RWPE2 (cell line): ENCODE results near the gene SORCS1.
A peak's percentile ranks its signal among the peaks of the same experiment; 100 is the strongest.

Experiments used
- ATAC-seq: fragments of 200-7000 bp; cut with Tn5 transposase; 3 replicates; pipeline ENCODE4 v1.9.1; 2021; ENCODE audit warnings: low read depth
- DNase-seq: peaks from one replicate; pipeline ENCODE4 v3.0.0-alpha.2; 2020; ENCODE audit warnings: low spot score
- H3K27ac ChIP-seq: fragments of 450-650 bp; 2 replicates; pipeline ENCODE4 v1.5.1; 2017; ENCODE audit warnings: mild to moderate bottlenecking; ENCODE audit not compliant: poor library complexity, severe bottlenecking
- H3K27me3 ChIP-seq: fragments of 250-450 bp; sonication (Bioruptor Pico); 2 replicates; pipeline ENCODE4 v1.5.1; 2021; ENCODE audit warnings: mild to moderate bottlenecking, moderate library complexity; ENCODE audit not compliant: insufficient read depth, poor library complexity, severe bottlenecking
- H3K36me3 ChIP-seq: fragments of 250-450 bp; sonication (Bioruptor Pico); 2 replicates; pipeline ENCODE4 v1.5.1; 2020; ENCODE audit warnings: low read depth, mild to moderate bottlenecking, moderate library complexity
- H3K4me1 ChIP-seq: fragments of 250-450 bp; sonication (Bioruptor Pico); 2 replicates; pipeline ENCODE4 v1.5.1; 2021; ENCODE audit warnings: mild to moderate bottlenecking, moderate library complexity; ENCODE audit not compliant: insufficient read depth, poor library complexity, severe bottlenecking
- H3K4me3 ChIP-seq: fragments of 250-450 bp; sonication (Bioruptor Pico); 2 replicates; pipeline ENCODE4 v1.5.1; 2021; ENCODE audit warnings: mild to moderate bottlenecking, moderate library complexity; ENCODE audit not compliant: severe bottlenecking
- H3K9me3 ChIP-seq: fragments of 250-450 bp; sonication (Bioruptor Pico); 2 replicates; pipeline ENCODE4 v1.5.1; 2021; ENCODE audit warnings: mild to moderate bottlenecking, moderate library complexity; ENCODE audit not compliant: severe bottlenecking
- TF ChIP-seq, protein P1 (sequence below): fragments of 450-650 bp; IDR thresholded peaks from one replicate; pipeline ENCODE4 v1.5.1; 2017; ENCODE audit warnings: mild to moderate bottlenecking, moderate library complexity; ENCODE audit not compliant: poor library complexity, severe bottlenecking

The SORCS1 gene

DNA sequence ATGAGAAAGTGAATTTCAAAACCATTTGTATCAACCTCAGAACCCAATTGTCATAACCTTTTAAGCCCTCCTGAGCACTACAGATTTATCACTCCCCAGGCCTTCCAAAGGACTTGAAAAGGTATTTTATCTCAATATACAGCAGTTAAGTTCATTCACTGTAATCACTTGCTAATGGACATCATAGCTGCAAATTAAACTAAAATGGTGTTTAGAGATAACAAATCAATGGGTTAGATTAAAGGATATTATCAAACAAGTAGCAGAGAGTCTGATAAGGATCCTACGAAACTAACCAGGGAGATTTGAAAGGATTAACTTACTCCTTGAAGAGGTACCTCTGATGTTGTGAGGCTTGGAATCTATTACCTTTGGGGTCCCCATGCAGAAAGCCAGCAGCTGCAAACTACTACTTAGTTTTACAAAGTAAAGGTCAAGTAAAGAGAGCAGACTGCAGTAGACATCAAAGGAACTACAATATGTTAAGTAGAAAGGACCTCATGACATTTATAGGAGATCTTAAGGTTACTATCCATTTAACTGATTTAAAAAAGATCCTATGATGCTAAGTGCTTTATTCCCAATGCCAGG lies 359.4 kb downstream of the SORCS1 start:
- Histone ChIP-seq H3K36me3 (no peaks in the 10 kb centered on the region), H3K4me1 (peaks cover 6% of the 10 kb centered on the region), H3K9me3 (no peaks in the 10 kb centered on the region), H3K27ac (no peak overlapping the region), H3K27me3 (no peaks in the 10 kb centered on the region), H3K4me3 (no peak overlapping the region)
- no peak for DNase-seq
- TF ChIP-seq, protein P1, sequence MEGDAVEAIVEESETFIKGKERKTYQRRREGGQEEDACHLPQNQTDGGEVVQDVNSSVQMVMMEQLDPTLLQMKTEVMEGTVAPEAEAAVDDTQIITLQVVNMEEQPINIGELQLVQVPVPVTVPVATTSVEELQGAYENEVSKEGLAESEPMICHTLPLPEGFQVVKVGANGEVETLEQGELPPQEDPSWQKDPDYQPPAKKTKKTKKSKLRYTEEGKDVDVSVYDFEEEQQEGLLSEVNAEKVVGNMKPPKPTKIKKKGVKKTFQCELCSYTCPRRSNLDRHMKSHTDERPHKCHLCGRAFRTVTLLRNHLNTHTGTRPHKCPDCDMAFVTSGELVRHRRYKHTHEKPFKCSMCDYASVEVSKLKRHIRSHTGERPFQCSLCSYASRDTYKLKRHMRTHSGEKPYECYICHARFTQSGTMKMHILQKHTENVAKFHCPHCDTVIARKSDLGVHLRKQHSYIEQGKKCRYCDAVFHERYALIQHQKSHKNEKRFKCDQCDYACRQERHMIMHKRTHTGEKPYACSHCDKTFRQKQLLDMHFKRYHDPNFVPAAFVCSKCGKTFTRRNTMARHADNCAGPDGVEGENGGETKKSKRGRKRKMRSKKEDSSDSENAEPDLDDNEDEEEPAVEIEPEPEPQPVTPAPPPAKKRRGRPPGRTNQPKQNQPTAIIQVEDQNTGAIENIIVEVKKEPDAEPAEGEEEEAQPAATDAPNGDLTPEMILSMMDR: no peak
- ATAC-seq: no peak

DNA sequence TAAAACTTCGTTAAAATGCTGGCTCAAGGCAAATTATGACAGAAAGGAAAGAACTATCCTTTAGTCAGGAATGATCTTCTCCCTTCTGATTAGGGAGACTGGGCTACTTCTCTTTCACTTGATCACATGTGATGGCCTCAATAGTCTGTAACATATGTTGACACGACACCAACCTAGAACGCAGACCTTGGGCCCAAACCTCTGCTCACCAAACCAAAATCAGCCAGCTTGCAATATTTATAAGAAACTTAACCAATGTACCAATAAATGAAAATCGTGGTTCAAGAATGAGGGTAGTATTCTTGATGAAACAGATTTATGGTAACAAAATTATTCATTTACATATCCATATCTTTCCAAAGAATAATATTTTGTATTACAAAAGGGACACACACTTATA lies 361.6 kb downstream of the SORCS1 start:
- Histone ChIP-seq H3K4me3 (no peak overlapping the region), H3K4me1 (no peaks in the 10 kb centered on the region), H3K27ac (no peak overlapping the region), H3K36me3 (no peaks in the 10 kb centered on the region), H3K9me3 (no peaks in the 10 kb centered on the region), H3K27me3 (no peaks in the 10 kb centered on the region)
- DNase-seq (no peak), ATAC-seq (no peak)
- TF ChIP-seq, protein P1: no peak

DNA sequence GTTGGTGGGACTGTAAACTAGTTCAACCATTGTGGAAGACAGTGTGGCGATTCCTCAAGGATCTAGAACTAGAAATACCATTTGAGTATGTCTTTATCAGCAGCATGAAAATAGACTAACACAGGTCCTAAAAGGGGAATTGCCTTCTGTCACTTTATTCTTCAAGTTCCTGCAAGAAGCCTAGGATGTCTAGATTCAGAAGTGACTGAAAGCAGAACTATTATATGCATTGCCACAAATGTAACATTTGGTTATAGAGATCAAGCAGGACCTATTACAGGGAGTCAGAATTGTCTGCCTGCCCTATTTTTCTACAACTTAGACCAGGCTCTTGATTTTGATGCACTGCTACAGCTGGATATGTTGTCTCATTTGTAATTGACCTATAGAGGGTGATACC lies 364.7 kb downstream of the SORCS1 start:
- Histone ChIP-seq H3K36me3 (no peaks in the 10 kb centered on the region), H3K4me3 (no peak overlapping the region), H3K27ac (no peak overlapping the region), H3K4me1 (no peaks in the 10 kb centered on the region), H3K27me3 (no peaks in the 10 kb centered on the region), H3K9me3 (no peaks in the 10 kb centered on the region)
- TF ChIP-seq, protein P1: no peak
- DNase-seq (no peak), ATAC-seq (no peak)

DNA sequence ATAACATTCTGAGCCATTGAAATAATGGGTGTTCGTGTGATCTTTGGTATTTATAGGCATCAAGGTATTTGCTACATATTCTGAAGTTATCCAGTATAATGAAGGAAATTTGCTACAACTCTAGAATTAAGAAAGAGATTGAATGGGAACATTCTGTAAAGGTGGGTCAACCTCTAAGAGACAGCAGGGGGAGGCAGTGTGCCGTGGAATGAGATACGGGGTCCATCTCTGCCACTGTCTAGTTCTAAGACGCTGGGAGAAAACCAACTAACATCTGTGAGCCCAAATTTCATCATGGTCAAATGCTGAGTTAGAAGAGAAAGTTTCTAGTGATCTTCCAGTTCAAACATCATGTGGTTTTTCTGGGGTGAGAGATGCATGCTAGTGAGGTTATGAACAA lies 368.9 kb downstream of the SORCS1 start:
- no peak overlapping the region for H3K27ac ChIP-seq
- peak; percentile 67; the same call in 2 of the 3 replicates for ATAC-seq
- no peaks in the 10 kb centered on the region for H3K36me3 ChIP-seq
- H3K9me3 ChIP-seq: no peaks in the 10 kb centered on the region
- no peak for DNase-seq
- H3K4me1 ChIP-seq: no peaks in the 10 kb centered on the region
- H3K4me3 ChIP-seq: no peak overlapping the region
- TF ChIP-seq, protein P1: peak; percentile 50
- H3K27me3 ChIP-seq: no peaks in the 10 kb centered on the region

DNA sequence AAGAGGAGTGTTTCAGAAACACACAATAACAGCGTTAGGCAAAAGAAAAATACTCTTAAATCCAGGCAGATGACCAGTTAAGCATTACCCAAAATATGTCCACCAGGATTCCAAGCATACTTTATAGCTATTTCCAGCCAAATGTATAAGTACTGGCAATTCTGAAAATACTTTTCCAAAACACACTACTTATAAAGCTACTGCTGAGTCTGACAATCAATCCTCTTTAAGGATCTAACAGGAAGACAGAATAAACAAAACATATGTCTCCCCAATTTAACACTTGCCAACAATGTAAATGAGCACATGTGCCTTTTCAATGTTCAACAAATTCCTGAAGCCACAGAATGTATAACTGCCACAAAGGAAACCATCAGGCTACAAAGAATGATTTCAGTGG lies 370.9 kb downstream of the SORCS1 start:
- H3K36me3 ChIP-seq: no peaks in the 10 kb centered on the region
- TF ChIP-seq, protein P1: no peak
- H3K27ac ChIP-seq: no peak overlapping the region
- H3K4me3 ChIP-seq: no peak overlapping the region
- ATAC-seq (no peak), DNase-seq (no peak)
- no peaks in the 10 kb centered on the region for H3K9me3 ChIP-seq
- no peaks in the 10 kb centered on the region for H3K27me3 ChIP-seq
- no peaks in the 10 kb centered on the region for H3K4me1 ChIP-seq
